Mucosa of gallbladder (tissue), 1 donor: ENCODE measurements around the gene ZBTB20. TPM values are rescaled to one million over a fixed set of nuclear protein-coding genes. Genes with fewer than 3 reads are reported as not detected.

Experiments used
- DNase-seq: peaks from one replicate; pipeline ENCODE4 v3.0.0-alpha.2; 2020; ENCODE audit warnings: low spot score
- total RNA-seq: library from RNA; stranded (reverse); gene quantifications from one replicate; pipeline ENCODE4 v1.2.1, GENCODE V29; 2021
- donor health status: DM: no; HTN: no; CAD: no.

ZBTB20 gene
- total RNA-seq, 1 donor from 2014 or later: 75.9 TPM

GRCh38 chr3:114538211-114538610, 608.9 kb downstream of the ZBTB20 start:
- no peak for DNase-seq

GRCh38 chr3:114528517-114528916, 618.6 kb downstream of the ZBTB20 start:
- DNase-seq: no peak

- DNase-seq: no peak
These were observed 619.9 kb downstream of the ZBTB20 start for GRCh38 chr3:114527036-114527644.

- DNase-seq: no peak
These were observed 621.8 kb downstream of the ZBTB20 start for GRCh38 chr3:114525278-114525677.

GRCh38 chr3:114519415-114519814, 627.7 kb downstream of the ZBTB20 start:
- DNase-seq: no peak

- no peak for DNase-seq
These were observed 628.8 kb downstream of the ZBTB20 start for GRCh38 chr3:114518206-114518808.

- no peak for DNase-seq
These were observed 636.9 kb downstream of the ZBTB20 start for GRCh38 chr3:114510201-114510600.

- DNase-seq: no peak
These were observed 637.3 kb downstream of the ZBTB20 start for GRCh38 chr3:114509756-114510155.

GRCh38 chr3:114508976-114509375, 638.1 kb downstream of the ZBTB20 start:
- no peak for DNase-seq

GRCh38 chr3:114508208-114508607, 638.9 kb downstream of the ZBTB20 start:
- no peak for DNase-seq

GRCh38 chr3:114506591-114507300, 640.3 kb downstream of the ZBTB20 start:
- DNase-seq: no peak

- DNase-seq: no peak
These were observed 642.0 kb downstream of the ZBTB20 start for GRCh38 chr3:114504941-114505628.

- no peak for DNase-seq
These were observed 644.9 kb downstream of the ZBTB20 start for GRCh38 chr3:114502204-114502603.

- DNase-seq: no peak
These were observed 647.1 kb downstream of the ZBTB20 start for GRCh38 chr3:114499976-114500375.

GRCh38 chr3:114498539-114499370, 648.3 kb downstream of the ZBTB20 start:
- DNase-seq: peak; percentile 62

- no peak for DNase-seq
These were observed 650.2 kb downstream of the ZBTB20 start for GRCh38 chr3:114496874-114497273.

- DNase-seq: no peak
These were observed 650.6 kb downstream of the ZBTB20 start for GRCh38 chr3:114496466-114496865.

- DNase-seq: no peak
These were observed 651.1 kb downstream of the ZBTB20 start for GRCh38 chr3:114496021-114496434.

- DNase-seq: no peak
These were observed 652.6 kb downstream of the ZBTB20 start for GRCh38 chr3:114494498-114494897.

GRCh38 chr3:114490829-114491228, 656.3 kb downstream of the ZBTB20 start:
- no peak for DNase-seq

- DNase-seq: no peak
These were observed 659.6 kb downstream of the ZBTB20 start for GRCh38 chr3:114487502-114487901.

GRCh38 chr3:114484919-114485318, 662.2 kb downstream of the ZBTB20 start:
- DNase-seq: no peak
